Caco-2 (cell line): ENCODE measurements around the gene DPM1. TPM values are rescaled to one million over a fixed set of nuclear protein-coding genes. Genes with fewer than 3 reads are reported as not detected.

Source experiments
- BruUV-seq: library from RNA; stranded (reverse); fragments of 400-500 nt; replicated peaks from 2 replicates; lab custom pipeline; 2021; lab: Mats Ljungman, UMichigan
- CTCF ChIA-PET: fragments of 300-600 bp; sonication (Branson Sonifier 250); formaldehyde crosslinking; loops from one replicate; lab custom pipeline; 2022; ENCODE audit warnings: antibody characterized with exemption; lab: Charles Lee
- POLR2A ChIA-PET: fragments of 300-600 bp; sonication (Branson Sonifier 250); formaldehyde crosslinking; loops from one replicate; lab custom pipeline; 2022; ENCODE audit warnings: antibody characterized with exemption; lab: Charles Lee
- DNase-seq, 2 experiments: peaks; one replicate each; pipeline versions ENCODE4 v3.0.0 to v3.0.0-alpha.2; 2020 to 2022
- H3K27me3 ChIP-seq: replicated peaks from 2 replicates; pipeline ENCODE4 v1.6.0; 2011; ENCODE audit warnings: low read length; ENCODE audit not compliant: control insufficient read depth, insufficient read depth
- H3K36me3 ChIP-seq: 2 replicates; pipeline ENCODE4 v1.5.1; 2011; ENCODE audit warnings: low read length; ENCODE audit not compliant: control insufficient read depth, insufficient read depth
- H3K4me1 ChIP-seq: fragments of 250-450 bp; sonication (Bioruptor Pico); 2 replicates; pipeline ENCODE4 v1.5.1; 2020; ENCODE audit warnings: mild to moderate bottlenecking
- H3K4me3 ChIP-seq: 2 replicates; pipeline ENCODE4 v1.5.1; 2011; ENCODE audit warnings: low read depth, mild to moderate bottlenecking, control low read depth, low read length
- H3K9me3 ChIP-seq: fragments of 250-450 bp; sonication (Bioruptor Pico); 2 replicates; pipeline ENCODE4 v1.5.1; 2020; ENCODE audit warnings: mild to moderate bottlenecking, moderate library complexity
- H3K27ac Mint-ChIP-seq: one replicate; pipeline ENCODE4 v1.8.0; 2022; ENCODE audit warnings: mixed read lengths; ENCODE audit not compliant: unreplicated experiment
- H3K27me3 Mint-ChIP-seq: one replicate; pipeline ENCODE4 v1.8.0; 2022; ENCODE audit warnings: mixed read lengths; ENCODE audit not compliant: insufficient read depth, unreplicated experiment
- H3K36me3 Mint-ChIP-seq: one replicate; pipeline ENCODE4 v1.8.0; 2022; ENCODE audit warnings: mild to moderate bottlenecking, mixed read lengths; ENCODE audit not compliant: insufficient read depth, unreplicated experiment
- H3K4me1 Mint-ChIP-seq: one replicate; pipeline ENCODE4 v1.8.0; 2022; ENCODE audit warnings: low read depth, mixed read lengths; ENCODE audit not compliant: unreplicated experiment
- H3K4me3 Mint-ChIP-seq: one replicate; pipeline ENCODE4 v1.8.0; 2022; ENCODE audit warnings: mild to moderate bottlenecking, moderate library complexity, mixed read lengths; ENCODE audit not compliant: unreplicated experiment
- H3K9me3 Mint-ChIP-seq: one replicate; pipeline ENCODE4 v1.8.0; 2022; ENCODE audit warnings: mixed read lengths; ENCODE audit not compliant: unreplicated experiment
- intact Hi-C: fragments of 100-400 bp; cut with micrococcal nuclease; formaldehyde crosslinking; loops from one replicate; pipeline ENCODE4 v1.10.0; 2022; ENCODE audit not compliant: unreplicated experiment
- total RNA-seq: library from RNA; stranded (reverse); gene quantifications from 2 replicates; pipeline ENCODE4 v1.2.3, GENCODE V29; 2022
- TF ChIP-seq, protein P1 (sequence below), 2 experiments: fragments of 200-600 bp in 1 of 2; IDR thresholded peaks; 1 replicate in 1 of 2; 2 replicates in 1 of 2; pipeline versions ENCODE4 v1.5.1 to v1.8.0; 2011 to 2022; ENCODE audit warnings: antibody characterized with exemption in 1 of 2, control low read depth in 1 of 2, inconsistent platforms in 1 of 2, low read depth in 1 of 2, low read length in 1 of 2, mild to moderate bottlenecking in 1 of 2, moderate library complexity in 1 of 2; ENCODE audit not compliant: insufficient read depth in 1 of 2, severe bottlenecking in 1 of 2, unreplicated experiment in 1 of 2

The DPM1 gene
- total RNA-seq, 1 experiment from 2014 or later = 188 TPM

DNA sequence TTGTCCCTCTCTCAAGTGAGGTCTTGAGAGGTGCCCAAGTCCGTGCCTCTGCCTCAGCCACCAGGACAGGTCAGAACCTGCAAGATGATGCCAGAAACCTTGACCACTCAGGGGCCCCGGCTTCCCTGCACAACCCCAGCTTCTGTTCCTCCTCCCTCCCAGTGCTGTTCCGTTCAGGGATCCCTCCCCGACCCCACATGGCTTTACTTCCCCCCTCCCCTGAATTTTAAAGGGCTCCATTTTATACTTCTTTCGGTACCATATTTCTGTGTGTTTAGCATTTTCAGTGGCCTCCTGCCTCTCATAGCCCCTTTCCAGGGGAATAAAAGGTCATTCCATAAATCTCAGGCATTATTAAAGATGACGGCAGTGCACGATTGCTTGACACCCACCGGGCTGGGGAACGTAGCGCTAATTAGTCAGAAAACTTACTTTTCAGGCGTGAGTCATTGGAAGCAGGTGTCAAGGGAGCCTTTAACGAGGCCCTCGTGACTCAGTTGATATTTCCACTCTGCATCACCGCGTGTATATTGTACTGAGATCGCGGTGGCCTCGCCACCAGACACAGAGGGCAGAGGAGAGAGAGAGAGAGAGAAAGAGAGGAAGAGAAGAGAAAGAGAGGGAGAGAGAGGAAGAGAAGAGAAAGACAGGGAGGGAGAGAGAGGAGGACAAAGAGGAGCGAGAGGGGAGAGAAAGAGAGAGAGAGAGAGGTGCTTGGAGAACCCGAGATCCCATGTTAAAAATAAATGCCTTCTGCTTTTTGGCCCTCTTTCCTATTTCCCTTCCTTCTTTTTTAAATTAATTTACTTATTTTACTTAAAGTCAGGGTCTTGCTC lies 43.3 kb upstream of the DPM1 start:
- DNase-seq = no peak
- no peaks in the 10 kb centered on the region for H3K4me1 ChIP-seq
- H3K9me3 ChIP-seq = no peaks in the 10 kb centered on the region
- no peak overlapping the region for H3K4me3 ChIP-seq
- intact Hi-C loops = no loop called here
- Mint-ChIP-seq H3K4me1 (no peaks in the 10 kb centered on the region), H3K9me3 (no peaks in the 10 kb centered on the region), H3K27me3 (peaks cover 39% of the 10 kb centered on the region), H3K36me3 (no peaks in the 10 kb centered on the region), H3K4me3 (no peak overlapping the region), H3K27ac (no peak overlapping the region)
- TF ChIP-seq, protein P1, sequence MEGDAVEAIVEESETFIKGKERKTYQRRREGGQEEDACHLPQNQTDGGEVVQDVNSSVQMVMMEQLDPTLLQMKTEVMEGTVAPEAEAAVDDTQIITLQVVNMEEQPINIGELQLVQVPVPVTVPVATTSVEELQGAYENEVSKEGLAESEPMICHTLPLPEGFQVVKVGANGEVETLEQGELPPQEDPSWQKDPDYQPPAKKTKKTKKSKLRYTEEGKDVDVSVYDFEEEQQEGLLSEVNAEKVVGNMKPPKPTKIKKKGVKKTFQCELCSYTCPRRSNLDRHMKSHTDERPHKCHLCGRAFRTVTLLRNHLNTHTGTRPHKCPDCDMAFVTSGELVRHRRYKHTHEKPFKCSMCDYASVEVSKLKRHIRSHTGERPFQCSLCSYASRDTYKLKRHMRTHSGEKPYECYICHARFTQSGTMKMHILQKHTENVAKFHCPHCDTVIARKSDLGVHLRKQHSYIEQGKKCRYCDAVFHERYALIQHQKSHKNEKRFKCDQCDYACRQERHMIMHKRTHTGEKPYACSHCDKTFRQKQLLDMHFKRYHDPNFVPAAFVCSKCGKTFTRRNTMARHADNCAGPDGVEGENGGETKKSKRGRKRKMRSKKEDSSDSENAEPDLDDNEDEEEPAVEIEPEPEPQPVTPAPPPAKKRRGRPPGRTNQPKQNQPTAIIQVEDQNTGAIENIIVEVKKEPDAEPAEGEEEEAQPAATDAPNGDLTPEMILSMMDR (IDR thresholded peaks at IDR 0.05; ENCODE audit: insufficient read depth in 1 of 2, low read depth in 1 of 2, low read length in 1 of 2, severe bottlenecking in 1 of 2, unreplicated experiment in 1 of 2) = no peak
- BruUV-seq = no TSS peak
- H3K27me3 ChIP-seq = peaks cover 8% of the 10 kb centered on the region
- H3K36me3 ChIP-seq = no peaks in the 10 kb centered on the region
- CTCF ChIA-PET = interaction anchor here (1.0 to 1.3 kb wide), 2 partner anchors 9 to 14 kb away, joined by 3 to 10 read pairs; no protein-coding TSS in a partner anchor
- POLR2A ChIA-PET = interaction anchor here (0.6 kb wide), 1 partner anchor 64 kb away, joined by 3 read pairs; no protein-coding TSS in a partner anchor

DNA sequence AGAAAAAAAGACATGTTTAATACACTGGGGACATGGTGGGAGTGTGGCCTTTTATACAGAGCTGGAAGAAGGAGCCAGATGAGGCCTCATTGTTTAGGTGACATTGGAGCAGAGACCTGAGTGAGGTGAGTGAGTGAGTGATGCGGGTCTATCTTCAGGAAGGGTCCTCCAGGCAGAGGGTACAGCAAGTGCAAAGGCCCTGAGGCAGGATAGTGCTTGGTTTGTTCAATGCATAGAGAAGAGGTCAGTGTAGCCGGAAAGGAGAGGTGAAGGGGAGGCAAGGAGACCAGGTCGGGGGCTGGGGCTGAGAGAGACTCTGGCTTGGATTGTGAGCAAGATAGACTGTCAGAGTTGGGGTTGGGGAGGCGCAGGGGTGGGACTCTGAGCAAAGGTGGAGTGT lies 41.0 kb upstream of the DPM1 start:
- H3K4me3 Mint-ChIP-seq = no peak overlapping the region
- Histone ChIP-seq H3K36me3 (no peaks in the 10 kb centered on the region), H3K27me3 (peaks cover 8% of the 10 kb centered on the region), H3K4me1 (no peaks in the 10 kb centered on the region), H3K4me3 (no peak overlapping the region), H3K9me3 (no peaks in the 10 kb centered on the region)
- no peaks in the 10 kb centered on the region for H3K36me3 Mint-ChIP-seq
- ChIA-PET CTCF (interaction anchor here (2.2 kb wide), 1 partner anchor 11 kb away, joined by 14 read pairs; no protein-coding TSS in a partner anchor), POLR2A (no interaction called here)
- no peak overlapping the region for H3K27ac Mint-ChIP-seq
- intact Hi-C loops = no loop called here
- DNase-seq = no peak
- BruUV-seq = no TSS peak
- H3K9me3 Mint-ChIP-seq = no peaks in the 10 kb centered on the region
- H3K27me3 Mint-ChIP-seq = peaks cover 34% of the 10 kb centered on the region
- TF ChIP-seq, protein P1 (IDR thresholded peaks at IDR 0.05; ENCODE audit: insufficient read depth in 1 of 2, low read depth in 1 of 2, low read length in 1 of 2, severe bottlenecking in 1 of 2, unreplicated experiment in 1 of 2) = no peak
- no peaks in the 10 kb centered on the region for H3K4me1 Mint-ChIP-seq

DNA sequence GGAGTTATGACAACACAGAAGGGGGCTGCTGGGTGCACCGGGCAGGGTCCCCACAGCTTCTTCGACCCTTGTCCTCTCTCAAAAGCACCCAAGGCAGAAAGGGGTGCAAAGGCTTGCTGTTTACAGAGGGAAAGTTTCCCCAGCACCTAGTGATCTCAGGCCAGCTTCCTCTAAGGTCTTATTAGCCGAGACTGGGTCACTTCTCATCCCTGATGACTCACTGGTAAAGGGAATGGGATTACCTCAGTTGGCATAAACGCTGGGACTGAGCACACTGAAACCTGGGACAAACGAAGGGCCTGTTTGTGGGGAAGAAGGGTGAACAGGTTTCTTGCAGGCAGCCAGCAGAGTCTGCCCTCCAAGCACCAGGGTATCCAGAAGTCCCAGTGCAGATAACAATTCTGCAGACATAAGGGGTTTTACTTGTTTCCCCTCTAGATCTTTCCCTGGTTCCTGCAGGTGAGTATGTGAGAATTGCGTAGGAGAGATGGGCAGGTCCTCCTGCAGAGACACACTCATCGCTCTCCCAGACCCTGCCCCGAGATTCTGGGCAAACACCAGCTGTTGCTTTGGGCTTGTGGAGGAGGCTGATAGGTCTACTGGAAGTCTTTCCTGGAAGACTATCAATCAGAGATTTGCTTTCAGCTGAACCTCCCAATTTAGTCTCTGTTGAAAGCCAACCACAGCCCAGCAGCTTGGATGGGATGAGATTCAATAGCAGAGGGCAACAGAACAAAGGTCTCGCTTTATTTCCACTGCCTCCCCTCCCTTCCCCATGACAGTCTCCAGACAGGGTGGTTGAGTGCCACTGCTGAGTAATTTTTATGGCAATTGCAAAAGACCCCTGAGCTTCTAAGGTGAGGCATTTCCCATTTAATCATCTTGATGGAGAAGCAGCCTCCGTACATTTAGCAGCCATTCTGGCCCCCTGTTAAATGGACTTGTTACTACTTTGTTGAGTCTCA lies 38.9 kb upstream of the DPM1 start:
- ChIA-PET CTCF (interaction anchor here (0.5 to 2.2 kb wide), 6 partner anchors 9 to 611 kb away, joined by 3 to 14 read pairs (median 6); no protein-coding TSS in a partner anchor), POLR2A (no interaction called here)
- Histone ChIP-seq H3K36me3 (no peaks in the 10 kb centered on the region), H3K4me1 (no peaks in the 10 kb centered on the region), H3K27me3 (peaks cover 3% of the 10 kb centered on the region), H3K9me3 (no peaks in the 10 kb centered on the region), H3K4me3 (no peak overlapping the region)
- Mint-ChIP-seq H3K27me3 (peaks cover 26% of the 10 kb centered on the region), H3K4me1 (peaks cover 8% of the 10 kb centered on the region), H3K9me3 (no peaks in the 10 kb centered on the region), H3K36me3 (peaks cover 7% of the 10 kb centered on the region), H3K27ac (no peak overlapping the region), H3K4me3 (no peak overlapping the region)
- DNase-seq = no peak
- intact Hi-C loops = no loop called here
- TF ChIP-seq, protein P1 (IDR thresholded peaks at IDR 0.05; ENCODE audit: insufficient read depth in 1 of 2, low read depth in 1 of 2, low read length in 1 of 2, severe bottlenecking in 1 of 2, unreplicated experiment in 1 of 2) = no peak
- no TSS peak for BruUV-seq
